ENCODE data around the gene RP9.

The RP9 gene

GRCh38 chr7:33062023-33062781 is 47.0 kb downstream of the RP9 start, which contains the start of gene NT5C3A:
Gene NT5C3A, minus strand, starts transcription at chr7:33062776. Its CDS starts 71 bp downstream, at chr7:33062705.
- DNase-seq, result no peak

GRCh38 chr7:33061282-33061937 is 47.8 kb downstream of the RP9 start:
- no peak for DNase-seq

- no peak for DNase-seq
Observed at GRCh38 chr7:33059635-33060034, 49.6 kb downstream of the RP9 start.

- DNase-seq, result no peak
Observed at GRCh38 chr7:33055158-33055557, 54.0 kb downstream of the RP9 start.

- no peak for DNase-seq
Observed at GRCh38 chr7:33054261-33054964, 54.8 kb downstream of the RP9 start.

GRCh38 chr7:33053721-33054120 is 55.5 kb downstream of the RP9 start:
- DNase-seq, result no peak

GRCh38 chr7:33050535-33051318 is 58.5 kb downstream of the RP9 start:
- DNase-seq, result no peak

- DNase-seq, result no peak
Observed at GRCh38 chr7:33048704-33049103, 60.5 kb downstream of the RP9 start.

GRCh38 chr7:33048257-33048656 is 60.9 kb downstream of the RP9 start:
- DNase-seq, result no peak

- DNase-seq, result no peak
Observed at GRCh38 chr7:33044986-33045385, 64.2 kb downstream of the RP9 start.

All from effector CD8-positive, alpha-beta T cell (primary cell).